ENCODE measurements around the gene FOXN3. TPM values are rescaled to one million over a fixed set of nuclear protein-coding genes. Genes with fewer than 3 reads are reported as not detected.

Gene FOXN3
- total RNA-seq, 6 experiments from 2014 or later = 41.5 to 74.2 (median 55.8) TPM

DNA sequence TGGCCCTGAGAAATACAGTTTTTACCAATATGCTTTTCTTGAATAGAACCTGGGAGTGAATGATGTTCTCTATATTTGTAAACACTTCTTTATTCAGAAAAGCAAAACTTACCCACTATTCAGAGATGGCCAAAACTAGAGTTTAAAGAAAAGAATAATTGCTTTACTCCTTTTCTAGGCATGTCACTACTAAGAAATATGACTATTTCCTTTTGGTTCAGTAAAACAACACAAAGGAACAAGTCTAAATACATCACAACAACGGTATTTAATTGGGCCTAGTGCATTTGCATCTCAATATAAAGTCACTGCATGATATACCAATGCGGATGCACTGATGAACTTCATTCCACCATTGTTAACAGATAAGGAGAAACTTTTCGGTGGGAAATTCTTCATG, 207.5 kb downstream of the FOXN3 start:
- Histone ChIP-seq H3K9me3 (no peaks in the 10 kb centered on the region), H3K36me3 (peaks cover 0 to 2% (median 0%) of the 10 kb centered on the region in 4 donors), H3K4me1 (peaks cover 0 to 10% (median under 1%) of the 10 kb centered on the region in 4 donors), H3K27me3 (no peaks in the 10 kb centered on the region), H3K4me3 (no peak overlapping the region), H3K27ac (no peak overlapping the region)
- DNase-seq (no peak), ATAC-seq (no peak)
- intact Hi-C loops (cut with DNase I) = no loop called here
- WGBS (ENCODE audit: insufficient coverage, low coverage, low lambda C conversion rate, missing lambda C conversion rate) = 93% methylated on average over 3 of the region's 3 CpGs
- no peak for TF ChIP-seq POLR2A (IDR thresholded peaks at IDR 0.05)
- TF ChIP-seq, protein P1, sequence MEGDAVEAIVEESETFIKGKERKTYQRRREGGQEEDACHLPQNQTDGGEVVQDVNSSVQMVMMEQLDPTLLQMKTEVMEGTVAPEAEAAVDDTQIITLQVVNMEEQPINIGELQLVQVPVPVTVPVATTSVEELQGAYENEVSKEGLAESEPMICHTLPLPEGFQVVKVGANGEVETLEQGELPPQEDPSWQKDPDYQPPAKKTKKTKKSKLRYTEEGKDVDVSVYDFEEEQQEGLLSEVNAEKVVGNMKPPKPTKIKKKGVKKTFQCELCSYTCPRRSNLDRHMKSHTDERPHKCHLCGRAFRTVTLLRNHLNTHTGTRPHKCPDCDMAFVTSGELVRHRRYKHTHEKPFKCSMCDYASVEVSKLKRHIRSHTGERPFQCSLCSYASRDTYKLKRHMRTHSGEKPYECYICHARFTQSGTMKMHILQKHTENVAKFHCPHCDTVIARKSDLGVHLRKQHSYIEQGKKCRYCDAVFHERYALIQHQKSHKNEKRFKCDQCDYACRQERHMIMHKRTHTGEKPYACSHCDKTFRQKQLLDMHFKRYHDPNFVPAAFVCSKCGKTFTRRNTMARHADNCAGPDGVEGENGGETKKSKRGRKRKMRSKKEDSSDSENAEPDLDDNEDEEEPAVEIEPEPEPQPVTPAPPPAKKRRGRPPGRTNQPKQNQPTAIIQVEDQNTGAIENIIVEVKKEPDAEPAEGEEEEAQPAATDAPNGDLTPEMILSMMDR (IDR thresholded peaks at IDR 0.05) = no peak

GRCh38 chr14:89207925-89208328, 209.1 kb downstream of the FOXN3 start:
- 90% methylated on average over 6 of the region's 7 CpGs for WGBS (ENCODE audit: insufficient coverage, low coverage, low lambda C conversion rate, missing lambda C conversion rate)

GRCh38 chr14:89206389-89207031, 210.5 kb downstream of the FOXN3 start:
- DNase-seq (no peak), ATAC-seq (no peak)
- intact Hi-C loops (cut with DNase I) = no loop called here
- no peak overlapping the region for H3K4me3 ChIP-seq
- no peak overlapping the region for H3K27ac ChIP-seq
- H3K4me1 ChIP-seq = no peaks in the 10 kb centered on the region
- 95% methylated on average over 17 of the region's 17 CpGs for WGBS (ENCODE audit: insufficient coverage, low coverage, low lambda C conversion rate, missing lambda C conversion rate)
- no peaks in the 10 kb centered on the region for H3K27me3 ChIP-seq
- peaks cover 0 to 2% (median 0%) of the 10 kb centered on the region in 4 donors for H3K36me3 ChIP-seq
- no peaks in the 10 kb centered on the region for H3K9me3 ChIP-seq
- TF ChIP-seq, protein P1 (IDR thresholded peaks at IDR 0.05) = no peak

More at GRCh38 chr14:89207925-89208328, 209.1 kb downstream of the FOXN3 start:
- Histone ChIP-seq H3K9me3 (no peaks in the 10 kb centered on the region), H3K4me3 (no peak overlapping the region), H3K27ac (no peak overlapping the region), H3K36me3 (peaks cover 0 to 2% (median 0%) of the 10 kb centered on the region in 4 donors), H3K4me1 (no peaks in the 10 kb centered on the region), H3K27me3 (no peaks in the 10 kb centered on the region)
- DNase-seq (no peak), ATAC-seq (no peak)
- TF ChIP-seq, protein P1 (IDR thresholded peaks at IDR 0.05) = no peak
- no peak for TF ChIP-seq POLR2A (IDR thresholded peaks at IDR 0.05)
- intact Hi-C loops (cut with DNase I) = no loop called here

DNA sequence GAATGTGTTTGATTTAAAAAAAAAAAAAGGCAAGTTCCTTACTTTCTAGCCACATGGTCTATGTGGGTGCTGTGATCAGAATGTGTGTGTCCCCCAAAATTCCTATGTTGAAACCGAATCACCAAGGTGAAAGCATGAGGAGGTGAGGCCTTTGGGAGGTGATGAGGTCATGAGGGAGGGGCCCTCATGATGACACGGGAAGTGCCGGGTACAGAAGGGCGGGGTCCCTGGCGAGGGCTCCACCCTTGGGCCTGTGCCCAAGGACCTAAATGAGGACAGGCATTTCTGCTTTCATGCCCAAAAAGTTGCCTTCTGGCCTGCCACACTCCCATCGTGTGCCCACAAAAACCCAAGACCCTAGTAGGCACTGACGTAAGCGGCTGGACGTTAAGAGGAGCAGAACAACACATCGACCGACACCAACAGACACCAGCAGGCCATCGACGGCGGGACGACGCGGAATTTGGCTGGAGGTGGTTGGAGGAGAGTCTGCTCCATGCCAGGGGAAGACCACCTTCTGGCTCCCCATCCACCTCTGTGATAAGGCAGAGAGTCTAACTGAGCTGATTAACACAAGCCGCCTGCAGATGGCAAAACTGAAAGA, 211.8 kb downstream of the FOXN3 start:
- ATAC-seq = no peak
- H3K4me3 ChIP-seq = no peak overlapping the region
- no peak for DNase-seq
- TF ChIP-seq POLR2A (IDR thresholded peaks at IDR 0.05) = no peak
- TF ChIP-seq, protein P1 (IDR thresholded peaks at IDR 0.05) = no peak
- WGBS (ENCODE audit: insufficient coverage, low coverage, low lambda C conversion rate, missing lambda C conversion rate) = 97% methylated on average over 7 of the region's 18 CpGs
- H3K27ac ChIP-seq = no peak overlapping the region
- intact Hi-C loops (cut with DNase I) = no loop called here
- H3K4me1 ChIP-seq = no peaks in the 10 kb centered on the region
- peaks cover 0 to 2% (median 0%) of the 10 kb centered on the region in 4 donors for H3K36me3 ChIP-seq
- H3K9me3 ChIP-seq = no peaks in the 10 kb centered on the region
- H3K27me3 ChIP-seq = no peaks in the 10 kb centered on the region
